ENCODE data around the gene SIT1.

- no peak for TF ChIP-seq REST (IDR thresholded peaks at IDR 0.05; ENCODE audit: insufficient read depth in 1 of 2, low read depth in 2 of 2, low read length in 1 of 2)
- TF ChIP-seq CTCF (IDR thresholded peaks at IDR 0.05), result no peak
- TF ChIP-seq SIN3A (IDR thresholded peaks at IDR 0.05; ENCODE audit: borderline replicate concordance, insufficient read depth, low read depth, low read length), result no peak
- no peak for TF ChIP-seq POLR2AphosphoS5 (IDR thresholded peaks at IDR 0.05; ENCODE audit: low read depth, low read length)
- no peak for TF ChIP-seq TCF7L2 (IDR thresholded peaks at IDR 0.05; ENCODE audit: low read depth, low read length)
These were observed 7.6 kb upstream of the SIT1 start, which contains the start of gene CCDC107 for GRCh38 chr9:35658137-35658967.

Measured in Panc1 (cell line).